NCI-H2107 treated with DMSO at 0.1 percent for 48 hours (cell line): ENCODE measurements around the gene TRIM69.
"Not testable (repeated sequence)": the region's sequence is repeated elsewhere in the genome, so short reads cannot be mapped to it uniquely, and the experiment has no call there.

Source experiments
- DNase-seq: peaks from one replicate; lab custom pipeline; 2025; ENCODE audit not compliant: unreplicated experiment; lab: John Stamatoyannopoulos, UW

The TRIM69 gene

GRCh38 chr15:44715797-44716334 lies 20.5 kb upstream of the TRIM69 start:
- no peak for DNase-seq

- DNase-seq = no peak
These were observed 19.2 kb upstream of the TRIM69 start for GRCh38 chr15:44716983-44717602.

- DNase-seq = no peak
These were observed 18.0 kb upstream of the TRIM69 start for GRCh38 chr15:44718180-44718926.

- no peak for DNase-seq
These were observed 17.4 kb upstream of the TRIM69 start for GRCh38 chr15:44718927-44719292.

GRCh38 chr15:44719293-44719999 lies 16.9 kb upstream of the TRIM69 start:
- no peak for DNase-seq

GRCh38 chr15:44720000-44720435 lies 16.3 kb upstream of the TRIM69 start:
- not testable (repeated sequence) for DNase-seq

GRCh38 chr15:44720460-44721176 lies 15.7 kb upstream of the TRIM69 start:
- no peak for DNase-seq

GRCh38 chr15:44722011-44722410 lies 14.3 kb upstream of the TRIM69 start:
- no peak for DNase-seq

- DNase-seq = no peak
These were observed 10.2 kb upstream of the TRIM69 start for GRCh38 chr15:44726136-44726535.

- peak; percentile 6 for DNase-seq
These were observed 9.5 kb upstream of the TRIM69 start for GRCh38 chr15:44726568-44727484.

- DNase-seq = no peak
These were observed 8.7 kb upstream of the TRIM69 start for GRCh38 chr15:44727485-44728231.

GRCh38 chr15:44728232-44728575 lies 8.1 kb upstream of the TRIM69 start:
- not testable (repeated sequence) for DNase-seq

- DNase-seq = peak; percentile 92
These were observed 7.5 kb upstream of the TRIM69 start for GRCh38 chr15:44728576-44729407.

GRCh38 chr15:44729408-44730127 lies 6.8 kb upstream of the TRIM69 start:
- peak; percentile 57 for DNase-seq

- no peak for DNase-seq
These were observed 1.4 kb upstream of the TRIM69 start for GRCh38 chr15:44734839-44735481.

GRCh38 chr15:44735482-44736180 lies 697 bp upstream of the TRIM69 start:
- no peak for DNase-seq
